Endothelial cell (in vitro differentiated cells): ENCODE measurements around the gene ING3. TPM values are rescaled to one million over a fixed set of nuclear protein-coding genes. Genes with fewer than 3 reads are reported as not detected.

ENCODE experiments used
- DNase-seq: peaks from one replicate; pipeline ENCODE4 v3.0.0; 2021; ENCODE audit warnings: low spot score
- H3K27ac Mint-ChIP-seq: one replicate; pipeline ENCODE4 v1.8.0; 2021; ENCODE audit warnings: mixed read lengths, inconsistent platforms; ENCODE audit not compliant: unreplicated experiment
- H3K27me3 Mint-ChIP-seq: one replicate; pipeline ENCODE4 v1.8.0; 2021; ENCODE audit warnings: mild to moderate bottlenecking, moderate library complexity, mixed read lengths, inconsistent platforms; ENCODE audit not compliant: unreplicated experiment
- H3K36me3 Mint-ChIP-seq: one replicate; pipeline ENCODE4 v1.8.0; 2021; ENCODE audit warnings: mild to moderate bottlenecking, low read depth, mixed read lengths, inconsistent platforms; ENCODE audit not compliant: unreplicated experiment
- H3K4me1 Mint-ChIP-seq: one replicate; pipeline ENCODE4 v1.8.0; 2021; ENCODE audit warnings: mild to moderate bottlenecking, mixed read lengths, inconsistent platforms; ENCODE audit not compliant: unreplicated experiment
- H3K4me3 Mint-ChIP-seq: one replicate; pipeline ENCODE4 v1.8.0; 2021; ENCODE audit warnings: mild to moderate bottlenecking, mixed read lengths, inconsistent platforms; ENCODE audit not compliant: unreplicated experiment
- H3K9me3 Mint-ChIP-seq: one replicate; pipeline ENCODE4 v1.8.0; 2021; ENCODE audit warnings: mixed read lengths, inconsistent platforms; ENCODE audit not compliant: unreplicated experiment
- CTCF ChIP-seq: fragments of 200-600 bp; sonication (generic); IDR thresholded peaks from one replicate; pipeline ENCODE4 v1.5.0; 2021; ENCODE audit warnings: antibody characterized with exemption; ENCODE audit not compliant: unreplicated experiment
- total RNA-seq: library from RNA; stranded (reverse); fragmentation: NEBNext Ultra II Directional; extraction: Animal tissue kit (Norgen Biotek cat#: 25700); gene quantifications from one replicate; pipeline ENCODE4 v1.2.1, GENCODE V29; 2021; ENCODE audit not compliant: unreplicated experiment

Gene ING3
- total RNA-seq, 1 donor from 2014 or later: 15.6 TPM

- no peak for DNase-seq
- peak overlapping the region; percentile 96 for H3K27ac Mint-ChIP-seq
- no peak overlapping the region for H3K4me3 Mint-ChIP-seq
- H3K9me3 Mint-ChIP-seq: no peaks in the 10 kb centered on the region
- H3K27me3 Mint-ChIP-seq: no peaks in the 10 kb centered on the region
- peaks cover 42% of the 10 kb centered on the region for H3K4me1 Mint-ChIP-seq
- H3K36me3 Mint-ChIP-seq: no peaks in the 10 kb centered on the region
- no peak for TF ChIP-seq CTCF
Measured at GRCh38 chr7:121005996-121006584, 55.5 kb downstream of the ING3 start.

DNA sequence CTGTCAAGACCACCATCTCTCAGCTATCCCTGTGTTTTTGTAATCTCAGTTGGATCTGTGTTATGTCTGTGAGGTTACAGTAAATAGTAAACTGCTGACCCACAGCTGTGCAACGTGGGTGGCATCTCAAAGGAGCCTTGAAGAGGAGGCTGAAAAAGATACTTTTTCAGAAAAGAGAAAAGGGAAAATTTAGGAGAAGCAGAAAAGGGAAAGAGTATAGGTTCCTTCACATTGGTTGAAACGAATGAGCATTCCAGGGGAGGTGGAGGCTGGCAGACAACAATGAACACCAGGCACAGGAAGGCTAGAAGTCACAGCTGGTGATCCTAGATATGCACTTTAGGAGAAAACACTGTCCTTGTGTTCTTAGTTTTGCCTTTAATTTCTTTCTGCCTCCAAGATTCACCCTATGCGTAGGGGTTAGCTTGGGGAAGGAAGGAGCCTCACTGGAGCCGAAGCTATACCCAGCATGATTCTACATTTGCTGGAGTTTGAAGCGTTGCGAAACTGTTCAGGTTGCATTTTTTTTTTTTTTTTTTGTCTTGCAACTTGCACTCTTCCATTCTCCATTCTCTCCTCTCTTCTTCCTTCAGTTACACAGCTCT is 56.2 kb downstream of the ING3 start:
- Mint-ChIP-seq H3K9me3 (no peaks in the 10 kb centered on the region), H3K27ac (peak overlapping the region; percentile 96)

DNA sequence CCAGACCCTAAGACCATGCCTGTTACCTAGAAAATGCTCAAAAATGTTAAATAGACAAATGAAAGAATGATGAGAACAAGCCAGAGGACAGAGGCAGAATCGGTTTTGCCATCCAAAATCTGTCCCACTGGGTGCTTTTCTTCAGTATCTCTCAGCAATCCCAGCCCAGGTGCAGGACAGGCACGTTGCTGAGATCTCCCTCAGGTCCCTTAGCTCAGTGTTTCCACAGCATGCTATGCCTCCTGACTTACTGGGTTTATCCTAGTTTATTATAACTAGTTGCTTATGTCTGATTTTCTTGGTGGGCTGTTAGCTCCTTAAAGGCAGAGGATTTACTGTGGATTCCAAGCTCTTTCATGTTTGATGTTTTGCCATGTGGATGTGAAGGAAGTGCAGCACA is 58.2 kb downstream of the ING3 start:
- H3K9me3 Mint-ChIP-seq: no peaks in the 10 kb centered on the region
- no peak for TF ChIP-seq CTCF
- no peak overlapping the region for H3K4me3 Mint-ChIP-seq
- H3K4me1 Mint-ChIP-seq: peaks cover 31% of the 10 kb centered on the region
- no peak for DNase-seq
- H3K27ac Mint-ChIP-seq: no peak overlapping the region
- no peaks in the 10 kb centered on the region for H3K36me3 Mint-ChIP-seq
- H3K27me3 Mint-ChIP-seq: no peaks in the 10 kb centered on the region

More for the DNA sequence above, 56.2 kb downstream of the ING3 start:
- TF ChIP-seq CTCF: no peak
- no peaks in the 10 kb centered on the region for H3K27me3 Mint-ChIP-seq
- peaks cover 42% of the 10 kb centered on the region for H3K4me1 Mint-ChIP-seq
- no peak overlapping the region for H3K4me3 Mint-ChIP-seq
- peak; percentile 20 for DNase-seq
- H3K36me3 Mint-ChIP-seq: no peaks in the 10 kb centered on the region

DNA sequence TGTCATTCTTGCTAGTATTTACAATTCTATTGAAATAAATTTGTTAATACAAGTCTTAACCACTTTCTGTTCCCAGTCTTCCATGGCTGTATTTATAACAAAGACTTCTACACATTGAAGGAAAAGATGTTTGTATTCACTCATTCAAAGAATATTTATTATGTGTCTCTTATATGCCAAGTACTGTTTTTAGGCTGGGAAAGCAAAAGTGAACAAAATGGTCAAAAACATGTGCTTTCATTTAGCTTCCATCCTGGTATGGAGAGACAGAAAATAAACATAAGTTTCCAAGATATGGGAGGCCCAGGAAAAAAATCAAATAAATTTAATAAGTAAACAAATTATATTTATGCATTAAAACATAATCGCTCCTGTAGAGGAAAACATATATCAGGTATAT is 60.8 kb downstream of the ING3 start:
- DNase-seq: no peak
- no peak overlapping the region for H3K4me3 Mint-ChIP-seq
- H3K9me3 Mint-ChIP-seq: no peaks in the 10 kb centered on the region
- H3K27me3 Mint-ChIP-seq: no peaks in the 10 kb centered on the region
- TF ChIP-seq CTCF: no peak
- peaks cover 22% of the 10 kb centered on the region for H3K4me1 Mint-ChIP-seq
- no peaks in the 10 kb centered on the region for H3K36me3 Mint-ChIP-seq
- H3K27ac Mint-ChIP-seq: no peak overlapping the region

GRCh38 chr7:121012170-121012874 is 61.7 kb downstream of the ING3 start:
- no peak overlapping the region for H3K27ac Mint-ChIP-seq
- DNase-seq: no peak
- no peaks in the 10 kb centered on the region for H3K36me3 Mint-ChIP-seq
- TF ChIP-seq CTCF: no peak
- no peak overlapping the region for H3K4me3 Mint-ChIP-seq
- H3K4me1 Mint-ChIP-seq: peaks cover 14% of the 10 kb centered on the region
- H3K27me3 Mint-ChIP-seq: no peaks in the 10 kb centered on the region
- H3K9me3 Mint-ChIP-seq: no peaks in the 10 kb centered on the region
